ENCODE data around the gene MTCL1. TPM values are rescaled to one million over a fixed set of nuclear protein-coding genes. Genes with fewer than 3 reads are reported as not detected.

MTCL1 gene
- total RNA-seq: under 1 TPM; 0.64 to 0.95 TPM

- Mint-ChIP-seq H3K4me1 (peaks cover 13% of the 10 kb centered on the region), H3K36me3 (ENCODE audit: low read depth) (peaks cover 5% of the 10 kb centered on the region), H3K27me3 (peaks cover 38% of the 10 kb centered on the region), H3K27ac (no peak within 1 kb of the TSS), H3K4me3 (peak within 1 kb of the TSS; percentile 89), H3K9me3 (no peaks in the 10 kb centered on the region)
- peak; percentile 45 for ATAC-seq (replicated peaks)
Measured at GRCh38 chr18:8705238-8705960, at the start of gene MTCL1. Gene MTCL1, plus strand, starts transcription at chr18:8705556. Its CDS starts 105 bp downstream, at chr18:8705661.

- no peak for ATAC-seq (replicated peaks)
- H3K27ac Mint-ChIP-seq: no peak overlapping the region
- H3K4me3 Mint-ChIP-seq: no peak overlapping the region
- H3K9me3 Mint-ChIP-seq: no peaks in the 10 kb centered on the region
- H3K4me1 Mint-ChIP-seq: no peaks in the 10 kb centered on the region
- no peaks in the 10 kb centered on the region for H3K36me3 Mint-ChIP-seq (ENCODE audit: low read depth)
- peaks cover 14% of the 10 kb centered on the region for H3K27me3 Mint-ChIP-seq
Measured at GRCh38 chr18:8656232-8656631, 49.1 kb upstream of the MTCL1 start.

- H3K27me3 Mint-ChIP-seq: peaks cover 11% of the 10 kb centered on the region
- H3K4me3 Mint-ChIP-seq: no peak overlapping the region
- H3K36me3 Mint-ChIP-seq (ENCODE audit: low read depth): no peaks in the 10 kb centered on the region
- no peaks in the 10 kb centered on the region for H3K9me3 Mint-ChIP-seq
- no peak overlapping the region for H3K27ac Mint-ChIP-seq
- no peak for ATAC-seq (replicated peaks)
- no peaks in the 10 kb centered on the region for H3K4me1 Mint-ChIP-seq
Measured at GRCh38 chr18:8657050-8657820, 48.1 kb upstream of the MTCL1 start.

GRCh38 chr18:8657873-8658470 is 47.4 kb upstream of the MTCL1 start:
- no peaks in the 10 kb centered on the region for H3K9me3 Mint-ChIP-seq
- no peak overlapping the region for H3K27ac Mint-ChIP-seq
- no peaks in the 10 kb centered on the region for H3K36me3 Mint-ChIP-seq (ENCODE audit: low read depth)
- H3K4me3 Mint-ChIP-seq: no peak overlapping the region
- peaks cover 11% of the 10 kb centered on the region for H3K27me3 Mint-ChIP-seq
- ATAC-seq (replicated peaks): no peak
- no peaks in the 10 kb centered on the region for H3K4me1 Mint-ChIP-seq

GRCh38 chr18:8658858-8659485 is 46.4 kb upstream of the MTCL1 start:
- no peaks in the 10 kb centered on the region for H3K9me3 Mint-ChIP-seq
- H3K36me3 Mint-ChIP-seq (ENCODE audit: low read depth): no peaks in the 10 kb centered on the region
- no peak for ATAC-seq (replicated peaks)
- H3K27me3 Mint-ChIP-seq: peaks cover 16% of the 10 kb centered on the region
- H3K4me1 Mint-ChIP-seq: no peaks in the 10 kb centered on the region
- no peak overlapping the region for H3K4me3 Mint-ChIP-seq
- no peak overlapping the region for H3K27ac Mint-ChIP-seq

GRCh38 chr18:8659609-8660242 is 45.6 kb upstream of the MTCL1 start:
- Mint-ChIP-seq H3K36me3 (ENCODE audit: low read depth) (no peaks in the 10 kb centered on the region), H3K4me1 (no peaks in the 10 kb centered on the region), H3K27me3 (peaks cover 13% of the 10 kb centered on the region), H3K4me3 (no peak overlapping the region), H3K9me3 (no peaks in the 10 kb centered on the region), H3K27ac (no peak overlapping the region)
- ATAC-seq (replicated peaks): no peak

- no peaks in the 10 kb centered on the region for H3K36me3 Mint-ChIP-seq (ENCODE audit: low read depth)
- H3K4me1 Mint-ChIP-seq: no peaks in the 10 kb centered on the region
- ATAC-seq (replicated peaks): no peak
- H3K27ac Mint-ChIP-seq: no peak overlapping the region
- H3K27me3 Mint-ChIP-seq: peaks cover 13% of the 10 kb centered on the region
- no peak overlapping the region for H3K4me3 Mint-ChIP-seq
- H3K9me3 Mint-ChIP-seq: no peaks in the 10 kb centered on the region
Measured at GRCh38 chr18:8660316-8660715, 45.0 kb upstream of the MTCL1 start.

- Mint-ChIP-seq H3K36me3 (ENCODE audit: low read depth) (no peaks in the 10 kb centered on the region), H3K4me3 (no peak overlapping the region), H3K9me3 (no peaks in the 10 kb centered on the region), H3K27ac (no peak overlapping the region), H3K27me3 (peaks cover 13% of the 10 kb centered on the region), H3K4me1 (no peaks in the 10 kb centered on the region)
- no peak for ATAC-seq (replicated peaks)
Measured at GRCh38 chr18:8661754-8662559, 43.4 kb upstream of the MTCL1 start.

GRCh38 chr18:8662560-8663255 is 42.6 kb upstream of the MTCL1 start:
- H3K27ac Mint-ChIP-seq: no peak overlapping the region
- peaks cover 9% of the 10 kb centered on the region for H3K27me3 Mint-ChIP-seq
- H3K9me3 Mint-ChIP-seq: no peaks in the 10 kb centered on the region
- ATAC-seq (replicated peaks): no peak
- H3K4me3 Mint-ChIP-seq: no peak overlapping the region
- no peaks in the 10 kb centered on the region for H3K36me3 Mint-ChIP-seq (ENCODE audit: low read depth)
- H3K4me1 Mint-ChIP-seq: no peaks in the 10 kb centered on the region

- Mint-ChIP-seq H3K27ac (no peak overlapping the region), H3K36me3 (ENCODE audit: low read depth) (no peaks in the 10 kb centered on the region), H3K9me3 (no peaks in the 10 kb centered on the region), H3K4me3 (no peak overlapping the region), H3K4me1 (no peaks in the 10 kb centered on the region), H3K27me3 (peaks cover 11% of the 10 kb centered on the region)
- ATAC-seq (replicated peaks): no peak
Measured at GRCh38 chr18:8667846-8668245, 37.5 kb upstream of the MTCL1 start.

GRCh38 chr18:8668381-8668780 is 37.0 kb upstream of the MTCL1 start:
- Mint-ChIP-seq H3K27ac (no peak overlapping the region), H3K4me3 (no peak overlapping the region), H3K4me1 (no peaks in the 10 kb centered on the region), H3K27me3 (peaks cover 10% of the 10 kb centered on the region), H3K36me3 (ENCODE audit: low read depth) (no peaks in the 10 kb centered on the region), H3K9me3 (no peaks in the 10 kb centered on the region)
- ATAC-seq (replicated peaks): no peak

- no peak overlapping the region for H3K27ac Mint-ChIP-seq
- no peak overlapping the region for H3K4me3 Mint-ChIP-seq
- no peaks in the 10 kb centered on the region for H3K36me3 Mint-ChIP-seq (ENCODE audit: low read depth)
- no peaks in the 10 kb centered on the region for H3K9me3 Mint-ChIP-seq
- peaks cover 5% of the 10 kb centered on the region for H3K27me3 Mint-ChIP-seq
- no peak for ATAC-seq (replicated peaks)
- H3K4me1 Mint-ChIP-seq: no peaks in the 10 kb centered on the region
Measured at GRCh38 chr18:8669571-8669970, 35.8 kb upstream of the MTCL1 start.
